C4-2B (cell line): ENCODE measurements around the gene BTRC.
"Not testable (repeated sequence)": the region's sequence is repeated elsewhere in the genome, so short reads cannot be mapped to it uniquely, and the experiment has no call there.

Experiments used
- H3K27ac ChIP-seq: fragments of 450-650 bp; 2 replicates; pipeline ENCODE4 v1.5.1; 2017
- CTCF ChIP-seq: fragments of 450-650 bp; conservative IDR thresholded peaks from 2 replicates; pipeline ENCODE4 v1.5.1; 2017; ENCODE audit warnings: mild to moderate bottlenecking
- ZFX ChIP-seq: fragments of 450-650 bp; IDR thresholded peaks from 2 replicates; pipeline ENCODE4 v1.6.1; 2017

BTRC gene

GRCh38 chr10:101319241-101319915, 34.6 kb upstream of the BTRC start:
- TF ChIP-seq ZFX (no peak), CTCF (no peak)
- H3K27ac ChIP-seq: no peak overlapping the region

DNA sequence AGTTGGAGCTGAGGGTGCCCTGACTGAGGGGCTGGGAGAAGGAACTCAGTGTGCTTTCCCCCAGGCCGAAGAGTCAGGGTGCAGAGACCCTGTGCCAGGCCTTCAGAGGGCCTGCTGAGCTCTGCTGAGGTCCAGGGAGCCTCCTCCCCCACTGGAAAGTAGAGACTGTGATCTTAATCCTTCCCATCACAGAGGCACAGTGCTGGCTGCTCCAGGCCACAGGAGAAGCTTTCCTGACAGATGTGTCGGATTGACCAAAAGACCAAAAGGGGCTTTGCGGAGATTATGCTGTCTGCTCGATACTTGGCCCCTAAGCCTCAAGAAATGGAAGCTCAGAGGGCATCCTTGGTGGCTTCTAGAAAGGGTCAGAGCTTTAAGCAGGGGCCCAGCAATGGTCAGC, 32.9 kb upstream of the BTRC start:
- TF ChIP-seq ZFX (no peak), CTCF (no peak)
- no peak overlapping the region for H3K27ac ChIP-seq

DNA sequence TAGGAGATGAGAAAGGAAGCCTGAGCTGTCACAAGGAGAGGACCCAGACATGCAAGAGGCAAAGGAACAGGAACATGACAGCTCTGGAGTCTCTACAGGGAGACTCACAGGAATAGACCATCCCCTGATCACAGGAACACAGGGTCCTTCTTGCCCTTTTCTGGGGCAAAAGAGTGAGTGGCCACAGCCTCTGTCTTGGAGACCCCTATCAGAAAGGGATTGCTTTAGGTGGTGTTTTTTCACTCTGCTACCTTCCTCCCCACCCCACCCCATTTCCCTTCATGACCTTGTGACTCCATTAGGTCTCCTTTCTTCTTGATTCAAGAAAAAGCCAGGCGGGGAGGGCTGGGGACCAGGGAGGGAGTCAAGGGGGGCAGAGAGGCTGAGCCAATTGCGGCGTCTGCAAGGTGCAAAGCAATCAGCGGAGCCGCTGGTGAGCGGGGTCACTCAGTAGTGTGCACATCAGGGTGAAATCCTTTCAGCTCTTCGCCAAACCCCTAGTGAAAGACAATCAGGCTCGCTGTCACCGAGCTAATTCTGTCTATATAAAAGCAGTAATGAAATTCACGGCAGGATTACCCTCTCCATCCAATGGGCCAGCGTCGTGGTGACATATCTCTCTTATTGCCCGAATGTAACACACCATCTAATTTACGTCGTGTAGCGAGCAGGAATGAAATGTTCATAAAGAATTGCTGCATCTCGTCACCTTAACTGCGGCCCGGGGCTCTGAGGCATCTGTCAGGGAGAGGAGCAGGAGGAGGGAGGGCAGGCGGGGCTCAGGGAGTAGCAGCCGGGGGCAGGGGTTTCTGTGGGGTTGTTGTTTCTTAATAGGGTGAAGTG, 31.5 kb upstream of the BTRC start:
- TF ChIP-seq CTCF (no peak), ZFX (no peak)
- no peak overlapping the region for H3K27ac ChIP-seq

DNA sequence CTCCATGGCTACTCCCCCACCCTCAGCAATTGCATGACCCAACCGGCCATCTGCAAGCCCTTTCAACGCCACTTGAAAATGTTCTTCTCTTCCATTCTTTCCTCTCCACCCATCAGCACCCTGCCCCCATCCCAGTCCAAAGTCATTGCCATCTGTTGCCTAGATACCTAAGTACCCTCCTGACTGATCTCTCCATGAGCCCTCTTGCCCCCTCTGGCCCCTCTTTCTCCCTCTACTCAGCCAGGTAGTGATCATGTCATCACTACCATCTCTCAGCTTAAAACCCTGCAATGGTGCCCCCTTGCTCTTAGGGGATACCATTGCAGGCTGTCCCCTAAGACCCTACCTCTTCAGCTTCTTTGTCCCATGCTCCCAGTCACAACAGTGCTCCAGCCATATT, 30.5 kb upstream of the BTRC start:
- TF ChIP-seq ZFX (no peak), CTCF (no peak)
- H3K27ac ChIP-seq: no peak overlapping the region

GRCh38 chr10:101327454-101327853, 26.5 kb upstream of the BTRC start:
- H3K27ac ChIP-seq: not testable (repeated sequence)

DNA sequence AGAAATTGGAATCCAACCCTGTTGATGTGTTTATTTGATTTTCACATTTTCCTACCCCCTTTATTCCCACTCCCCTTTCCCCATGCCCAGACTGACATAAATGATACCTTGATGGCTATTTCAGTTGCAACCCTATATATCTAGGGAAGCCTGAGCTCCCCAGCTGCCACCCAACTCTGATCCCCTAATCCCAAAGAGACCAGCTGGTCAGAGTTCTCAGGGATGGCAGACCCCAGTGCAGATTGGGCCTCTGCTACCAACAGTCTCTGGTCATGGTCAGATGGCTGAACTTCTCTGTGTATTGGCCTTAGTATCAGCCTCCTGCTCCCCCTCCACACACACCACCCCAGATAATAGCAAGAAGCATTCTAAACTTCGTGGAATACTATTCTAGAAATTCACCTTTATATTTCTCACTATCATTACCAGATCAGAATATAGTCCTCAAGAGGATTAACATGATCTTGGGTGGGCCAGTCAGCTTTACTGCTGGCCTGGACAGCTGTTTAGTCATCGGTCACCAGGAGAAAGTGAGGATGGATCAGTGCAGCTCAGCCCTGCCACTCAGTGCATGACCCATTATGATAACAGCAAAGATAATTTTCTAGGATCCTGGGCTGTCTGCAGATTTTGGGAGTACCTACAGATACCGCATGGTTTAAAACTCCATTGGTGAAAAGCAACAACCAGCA, 24.5 kb upstream of the BTRC start:
- H3K27ac ChIP-seq: no peak overlapping the region
- no peak for TF ChIP-seq CTCF
- TF ChIP-seq ZFX: no peak

DNA sequence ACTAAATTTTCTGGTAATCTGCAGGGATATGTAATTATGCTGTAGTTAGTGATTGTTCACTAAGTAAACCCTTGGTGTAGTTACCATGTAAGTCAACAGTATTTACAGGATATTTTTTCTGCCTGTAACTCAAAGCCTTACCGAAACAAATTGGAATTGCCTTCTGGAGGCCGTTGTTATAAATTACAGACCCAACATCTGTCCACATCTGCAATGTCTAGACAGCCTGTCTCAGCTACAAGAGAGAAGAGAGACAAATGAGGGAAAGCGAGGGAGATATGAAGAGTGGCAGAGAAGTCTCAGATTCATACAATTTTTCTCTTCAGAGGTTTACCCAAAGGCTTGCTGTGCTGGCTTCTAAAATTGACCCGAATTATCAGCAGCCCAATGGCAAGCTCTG, 23.7 kb upstream of the BTRC start:
- no peak for TF ChIP-seq ZFX
- TF ChIP-seq CTCF: no peak

More for the DNA sequence above, 23.7 kb upstream of the BTRC start:
- no peak overlapping the region for H3K27ac ChIP-seq
